Body of pancreas (tissue), 4 donors: Measurements from ENCODE around the gene CTXND1.

Experiments
- CTCF ChIP-seq, 7 experiments: fragments of 450-650 bp in 4 of 7; fragments of 200-600 bp in 3 of 7; sonication (generic) in 3 of 7; IDR thresholded peaks; one replicate each; pipeline ENCODE4 v1.5.1; 2016 to 2019; ENCODE audit warnings: antibody characterized with exemption in 7 of 7
- POLR2A ChIP-seq, 3 donors: fragments of 450-650 bp; IDR thresholded peaks; one replicate each; pipeline ENCODE4 v1.6.1; 2016; ENCODE audit warnings: antibody characterized with exemption in 3 of 3, mild to moderate bottlenecking in 2 of 3

DNA sequence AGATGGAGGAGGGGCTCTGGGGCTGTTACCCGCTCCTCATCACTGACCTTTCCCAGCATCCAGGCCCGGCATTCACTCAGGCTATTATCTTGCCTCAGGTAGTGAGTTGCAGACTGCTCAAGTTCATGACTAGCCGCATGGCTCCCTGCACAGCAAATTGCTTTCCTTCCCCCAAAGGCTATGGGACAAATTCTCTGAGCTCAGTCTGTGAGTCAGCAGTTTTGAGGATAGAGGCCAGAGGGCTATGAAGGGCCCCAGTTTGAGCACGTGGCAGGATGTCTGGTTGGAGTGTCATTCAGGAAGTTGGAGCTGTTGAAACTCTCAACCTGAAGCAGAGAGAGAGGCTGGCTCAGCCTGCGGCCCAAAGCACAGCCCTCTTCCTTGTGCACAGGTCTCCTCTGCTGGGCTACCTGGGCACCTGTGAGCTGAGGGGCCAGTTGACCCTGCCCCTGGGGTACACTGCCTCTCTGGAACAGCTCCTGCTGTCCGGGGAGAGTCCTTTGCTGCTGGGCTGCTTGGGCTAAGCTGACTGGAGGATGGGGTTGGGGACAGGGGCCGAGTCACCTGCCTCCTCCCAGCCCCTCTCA is 91.3 kb downstream of the CTXND1 start:
- no peak for TF ChIP-seq POLR2A (IDR thresholded peaks at IDR 0.05)
- no peak for TF ChIP-seq CTCF (IDR thresholded peaks at IDR 0.05)
